DND-41 (cell line): ENCODE data around the gene CLTCL1.

ENCODE experiments used
- EZH2 ChIP-seq: IDR thresholded peaks from 3 replicates; pipeline ENCODE4 v1.6.1; 2012; ENCODE audit warnings: borderline replicate concordance, low read depth, mild to moderate bottlenecking, moderate library complexity, low read length, inconsistent platforms; ENCODE audit not compliant: severe bottlenecking
- TF ChIP-seq, protein P1 (sequence below): IDR thresholded peaks from 2 replicates; pipeline ENCODE4 v1.5.1; 2012; ENCODE audit warnings: borderline replicate concordance, low read length, moderate library complexity, mild to moderate bottlenecking; ENCODE audit not compliant: poor library complexity, severe bottlenecking; ENCODE audit errors: extremely low read depth

DNA sequence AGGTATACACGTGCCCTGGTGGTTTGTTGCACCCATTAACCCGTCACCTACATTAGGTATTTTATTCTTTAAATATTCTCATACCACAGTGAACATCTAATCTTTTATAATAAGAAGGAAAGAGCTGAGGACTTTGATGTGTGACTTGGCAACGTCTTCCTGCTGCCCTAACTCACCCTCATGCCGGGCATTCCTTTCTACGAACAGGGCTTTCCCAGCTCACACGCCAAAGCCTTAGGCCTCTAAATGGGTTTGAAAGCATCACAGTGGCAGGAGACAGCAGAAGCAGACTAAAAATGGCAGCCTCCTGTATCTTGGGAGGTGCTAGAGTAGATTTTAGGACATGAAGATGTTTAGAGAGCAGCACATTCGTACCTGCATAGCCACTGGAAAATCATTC is 52.6 kb downstream of the CLTCL1 start:
- TF ChIP-seq, protein P1, sequence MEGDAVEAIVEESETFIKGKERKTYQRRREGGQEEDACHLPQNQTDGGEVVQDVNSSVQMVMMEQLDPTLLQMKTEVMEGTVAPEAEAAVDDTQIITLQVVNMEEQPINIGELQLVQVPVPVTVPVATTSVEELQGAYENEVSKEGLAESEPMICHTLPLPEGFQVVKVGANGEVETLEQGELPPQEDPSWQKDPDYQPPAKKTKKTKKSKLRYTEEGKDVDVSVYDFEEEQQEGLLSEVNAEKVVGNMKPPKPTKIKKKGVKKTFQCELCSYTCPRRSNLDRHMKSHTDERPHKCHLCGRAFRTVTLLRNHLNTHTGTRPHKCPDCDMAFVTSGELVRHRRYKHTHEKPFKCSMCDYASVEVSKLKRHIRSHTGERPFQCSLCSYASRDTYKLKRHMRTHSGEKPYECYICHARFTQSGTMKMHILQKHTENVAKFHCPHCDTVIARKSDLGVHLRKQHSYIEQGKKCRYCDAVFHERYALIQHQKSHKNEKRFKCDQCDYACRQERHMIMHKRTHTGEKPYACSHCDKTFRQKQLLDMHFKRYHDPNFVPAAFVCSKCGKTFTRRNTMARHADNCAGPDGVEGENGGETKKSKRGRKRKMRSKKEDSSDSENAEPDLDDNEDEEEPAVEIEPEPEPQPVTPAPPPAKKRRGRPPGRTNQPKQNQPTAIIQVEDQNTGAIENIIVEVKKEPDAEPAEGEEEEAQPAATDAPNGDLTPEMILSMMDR = no peak
- no peak for TF ChIP-seq EZH2
